ENCODE data around the gene FPR1.

DNA sequence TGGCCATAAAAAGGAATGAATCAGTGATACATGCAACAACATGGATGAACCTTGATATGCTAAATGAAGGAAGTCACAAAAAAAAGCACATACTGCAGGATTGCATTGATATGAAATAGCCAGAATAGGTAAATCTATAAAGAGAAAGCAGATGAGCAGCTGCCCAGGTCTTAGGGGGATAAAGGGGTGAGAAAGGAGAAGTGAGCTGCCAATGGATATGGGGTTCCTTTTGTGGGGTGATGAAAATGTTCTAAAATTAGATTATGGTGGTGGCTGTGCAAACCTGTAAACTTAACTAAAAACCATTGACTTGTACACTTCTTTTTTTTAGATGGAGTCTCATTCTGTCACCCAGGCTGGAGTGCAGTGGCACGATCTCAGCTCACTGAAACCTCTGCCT lies 40.0 kb downstream of the FPR1 start:
- TF ChIP-seq ZNF776 (CRISPR knock-in tag; IDR thresholded peaks at IDR 0.05) (no peak), JUNB (CRISPR knock-in tag; IDR thresholded peaks at IDR 0.05; ENCODE audit: borderline replicate concordance) (no peak), FOSL2 (CRISPR knock-in tag; IDR thresholded peaks at IDR 0.05) (no peak)
